GM19351 (cell line): Measurements from ENCODE around the gene COG1.

Experiments used
- ATAC-seq: cut with Tn5 transposase; IDR thresholded peaks from one replicate; pipeline ENCODE4 v1.9.1; 2021; ENCODE audit warnings: mild to moderate bottlenecking, moderate library complexity; ENCODE audit not compliant: unreplicated experiment

Gene COG1

GRCh38 chr17:73196500-73196899 lies 3.6 kb downstream of the COG1 start:
- no peak for ATAC-seq

- ATAC-seq, result no peak
Observed at GRCh38 chr17:73197161-73197560, 4.3 kb downstream of the COG1 start.

GRCh38 chr17:73198201-73198929 lies 5.5 kb downstream of the COG1 start:
- ATAC-seq, result no peak

GRCh38 chr17:73198930-73199260 lies 6.0 kb downstream of the COG1 start:
- ATAC-seq, result no peak

- no peak for ATAC-seq
Observed at GRCh38 chr17:73199751-73200317, 7.0 kb downstream of the COG1 start.

GRCh38 chr17:73200476-73200875 lies 7.6 kb downstream of the COG1 start:
- no peak for ATAC-seq

GRCh38 chr17:73201215-73202069 lies 8.6 kb downstream of the COG1 start:
- ATAC-seq, result no peak

GRCh38 chr17:73203135-73203787 lies 10.4 kb downstream of the COG1 start:
- ATAC-seq, result no peak

- ATAC-seq, result no peak
Observed at GRCh38 chr17:73203788-73204479, 11.1 kb downstream of the COG1 start.

GRCh38 chr17:73205459-73205961 lies 12.7 kb downstream of the COG1 start:
- no peak for ATAC-seq

- ATAC-seq, result no peak
Observed at GRCh38 chr17:73208139-73208827, 15.4 kb downstream of the COG1 start.

GRCh38 chr17:73209436-73209835 lies 16.6 kb downstream of the COG1 start:
- no peak for ATAC-seq

GRCh38 chr17:73210002-73210678 lies 17.3 kb downstream of the COG1 start:
- ATAC-seq, result no peak

GRCh38 chr17:73211745-73212144 lies 18.9 kb downstream of the COG1 start:
- ATAC-seq, result no peak

- no peak for ATAC-seq
Observed at GRCh38 chr17:73214008-73214407, 21.2 kb downstream of the COG1 start.

GRCh38 chr17:73214851-73215250 lies 22.0 kb downstream of the COG1 start:
- no peak for ATAC-seq

GRCh38 chr17:73215447-73215846 lies 22.6 kb downstream of the COG1 start:
- no peak for ATAC-seq

- no peak for ATAC-seq
Observed at GRCh38 chr17:73223626-73224230, 30.9 kb downstream of the COG1 start.

- ATAC-seq, result no peak
Observed at GRCh38 chr17:73224237-73224636, 31.4 kb downstream of the COG1 start.
